Progenitor cell of endocrine pancreas (in vitro differentiated cells): ENCODE measurements around the gene SPOCK2. TPM values are rescaled to one million over a fixed set of nuclear protein-coding genes. Genes with fewer than 3 reads are reported as not detected.

Source experiments
- DNase-seq: peaks from one replicate; pipeline ENCODE4 v3.0.0; 2021; ENCODE audit warnings: low spot score; ENCODE audit not compliant: unreplicated experiment
- H3K27ac Mint-ChIP-seq: 2 replicates; pipeline ENCODE4 v1.8.0; 2021; ENCODE audit warnings: mild to moderate bottlenecking, moderate library complexity, mixed read lengths
- H3K27me3 Mint-ChIP-seq: 2 replicates; pipeline ENCODE4 v1.8.0; 2021; ENCODE audit warnings: mixed read lengths
- H3K36me3 Mint-ChIP-seq: 2 replicates; pipeline ENCODE4 v1.8.0; 2022; ENCODE audit warnings: mixed read lengths; ENCODE audit not compliant: insufficient read depth
- H3K4me1 Mint-ChIP-seq: 2 replicates; pipeline ENCODE4 v1.8.0; 2021; ENCODE audit warnings: low read depth, mixed read lengths
- H3K4me3 Mint-ChIP-seq: 2 replicates; pipeline ENCODE4 v1.8.0; 2021; ENCODE audit warnings: low read depth, mild to moderate bottlenecking, moderate library complexity, mixed read lengths
- H3K9me3 Mint-ChIP-seq: 2 replicates; pipeline ENCODE4 v1.8.0; 2021; ENCODE audit warnings: low read depth, mixed read lengths
- CTCF ChIP-seq: fragments of 200-600 bp; sonication (generic); IDR thresholded peaks from one replicate; pipeline ENCODE4 v1.5.0; 2021; ENCODE audit warnings: antibody characterized with exemption, mild to moderate bottlenecking; ENCODE audit not compliant: unreplicated experiment
- total RNA-seq: library from RNA; stranded (reverse); gene quantifications from 2 replicates; pipeline ENCODE4 v1.2.1, GENCODE V29; 2021

SPOCK2 gene
- total RNA-seq, 1 donor from 2014 or later: 47.7 TPM

GRCh38 chr10:72024596-72024995 lies 63.8 kb downstream of the SPOCK2 start:
- Mint-ChIP-seq H3K36me3 (no peaks in the 10 kb centered on the region), H3K4me1 (peaks cover 9% of the 10 kb centered on the region), H3K27ac (no peak overlapping the region), H3K4me3 (no peak overlapping the region), H3K27me3 (peaks cover 2% of the 10 kb centered on the region), H3K9me3 (no peaks in the 10 kb centered on the region)
- TF ChIP-seq CTCF: no peak
- DNase-seq: no peak

DNA sequence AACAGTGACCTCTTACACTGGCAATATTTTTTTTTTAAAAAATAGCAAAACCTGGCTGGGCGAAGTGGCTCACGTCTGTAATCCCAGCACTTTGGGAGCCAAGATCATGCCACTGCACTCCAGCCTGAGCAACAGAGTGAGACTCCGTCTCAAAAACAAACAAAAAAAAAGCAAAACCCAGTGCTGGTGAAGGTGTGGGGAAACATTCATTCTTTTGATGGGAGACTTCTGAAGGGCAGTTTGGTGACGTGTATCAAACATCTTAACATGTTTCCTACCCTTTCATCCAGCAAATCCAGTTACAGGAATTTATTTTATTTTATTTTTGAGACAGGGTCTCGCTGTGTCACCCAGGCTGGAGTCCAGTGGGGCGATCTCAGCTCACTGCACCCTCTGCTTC lies 66.1 kb downstream of the SPOCK2 start:
- H3K27me3 Mint-ChIP-seq: peaks cover 2% of the 10 kb centered on the region
- H3K9me3 Mint-ChIP-seq: no peaks in the 10 kb centered on the region
- no peaks in the 10 kb centered on the region for H3K36me3 Mint-ChIP-seq
- H3K4me3 Mint-ChIP-seq: no peak overlapping the region
- peaks cover 15% of the 10 kb centered on the region for H3K4me1 Mint-ChIP-seq
- TF ChIP-seq CTCF: no peak
- no peak for DNase-seq
- H3K27ac Mint-ChIP-seq: no peak overlapping the region

- no peak for DNase-seq
- H3K4me1 Mint-ChIP-seq: peaks cover 11% of the 10 kb centered on the region
- no peak overlapping the region for H3K4me3 Mint-ChIP-seq
- TF ChIP-seq CTCF: no peak
- no peaks in the 10 kb centered on the region for H3K36me3 Mint-ChIP-seq
- H3K27me3 Mint-ChIP-seq: peaks cover 2% of the 10 kb centered on the region
- no peak overlapping the region for H3K27ac Mint-ChIP-seq
- no peaks in the 10 kb centered on the region for H3K9me3 Mint-ChIP-seq
These were observed 67.2 kb downstream of the SPOCK2 start for GRCh38 chr10:72020914-72021809.

- no peak for DNase-seq
- Mint-ChIP-seq H3K27me3 (no peaks in the 10 kb centered on the region), H3K4me1 (peaks cover 11% of the 10 kb centered on the region), H3K36me3 (no peaks in the 10 kb centered on the region), H3K27ac (no peak overlapping the region), H3K4me3 (no peak overlapping the region), H3K9me3 (no peaks in the 10 kb centered on the region)
- TF ChIP-seq CTCF: no peak
These were observed 69.1 kb downstream of the SPOCK2 start for GRCh38 chr10:72019085-72019876.

GRCh38 chr10:72016608-72017300 lies 71.6 kb downstream of the SPOCK2 start:
- Mint-ChIP-seq H3K27me3 (no peaks in the 10 kb centered on the region), H3K4me1 (peaks cover 13% of the 10 kb centered on the region), H3K27ac (no peak overlapping the region), H3K4me3 (no peak overlapping the region), H3K36me3 (no peaks in the 10 kb centered on the region), H3K9me3 (no peaks in the 10 kb centered on the region)
- TF ChIP-seq CTCF: no peak
- DNase-seq: no peak
